T-helper 2 cell (primary cell): ENCODE data around the gene PHYHIPL.

ENCODE experiments used
- DNase-seq, 5 experiments: peaks; one replicate each; pipeline versions ENCODE4 v3.0.0 to v3.0.0-alpha.2; 2012 to 2022

The PHYHIPL gene

DNA sequence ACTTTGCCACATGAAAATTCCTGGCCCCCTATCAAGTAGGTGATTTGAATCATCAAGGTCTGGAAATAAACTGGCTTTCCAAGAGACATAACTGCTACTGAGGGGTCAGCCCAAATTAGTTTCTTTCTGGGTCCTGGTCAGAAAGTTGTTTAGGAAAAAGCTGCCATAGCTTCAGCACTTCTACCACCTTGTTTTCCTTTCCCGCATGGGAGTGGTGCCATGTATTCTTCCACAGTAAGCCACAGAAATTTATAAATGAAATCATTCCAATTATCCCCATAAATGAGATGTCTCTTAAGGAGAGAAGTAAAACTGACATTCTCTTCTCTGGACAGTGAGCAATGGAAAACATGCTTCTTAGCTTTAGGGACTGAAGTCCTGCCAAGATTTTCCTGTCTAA, 80.8 kb downstream of the PHYHIPL start:
- no peak for DNase-seq

GRCh38 chr10:59258890-59259289, 82.4 kb downstream of the PHYHIPL start:
- DNase-seq, result no peak

DNA sequence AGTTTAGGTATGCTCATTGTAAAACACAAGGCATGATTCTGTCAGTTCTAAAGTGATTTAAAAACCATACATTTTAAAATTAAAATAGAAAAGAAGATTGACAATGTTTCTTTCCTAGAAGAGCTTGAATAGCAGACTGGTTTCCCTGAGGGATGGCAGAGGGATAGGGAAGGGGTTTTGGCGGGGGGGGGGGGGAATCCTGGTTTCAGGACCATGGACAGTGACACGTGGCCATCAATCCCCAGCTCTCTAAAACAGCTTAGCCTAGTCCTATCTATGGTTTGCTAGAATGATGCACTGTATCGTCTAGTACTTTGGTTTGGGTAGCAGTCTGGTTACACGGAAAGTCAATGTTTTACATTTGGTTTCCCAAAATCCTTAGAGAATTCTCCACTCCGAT, 88.7 kb downstream of the PHYHIPL start:
- no peak for DNase-seq

GRCh38 chr10:59266321-59266720, 89.9 kb downstream of the PHYHIPL start:
- DNase-seq, result no peak

DNA sequence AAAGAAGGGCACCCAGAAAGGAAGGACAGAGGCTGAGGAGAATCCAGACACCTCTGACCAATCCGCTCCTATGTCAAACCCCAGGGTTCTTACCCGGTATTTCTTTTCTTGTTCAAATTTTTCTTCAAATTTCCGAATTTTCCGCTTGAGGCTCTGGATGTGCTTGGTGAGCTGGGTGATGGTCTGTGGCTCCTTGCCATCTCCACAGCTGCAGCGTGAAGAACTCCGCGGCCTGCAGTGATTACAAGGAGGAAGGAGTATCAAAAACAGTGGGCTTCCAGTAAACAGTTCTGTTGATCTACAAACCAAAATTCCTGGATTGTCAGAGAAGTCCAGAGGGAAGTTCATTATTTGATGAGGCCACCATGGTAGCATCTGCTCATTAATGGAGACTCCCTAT, 92.0 kb downstream of the PHYHIPL start:
- DNase-seq, result no peak

DNA sequence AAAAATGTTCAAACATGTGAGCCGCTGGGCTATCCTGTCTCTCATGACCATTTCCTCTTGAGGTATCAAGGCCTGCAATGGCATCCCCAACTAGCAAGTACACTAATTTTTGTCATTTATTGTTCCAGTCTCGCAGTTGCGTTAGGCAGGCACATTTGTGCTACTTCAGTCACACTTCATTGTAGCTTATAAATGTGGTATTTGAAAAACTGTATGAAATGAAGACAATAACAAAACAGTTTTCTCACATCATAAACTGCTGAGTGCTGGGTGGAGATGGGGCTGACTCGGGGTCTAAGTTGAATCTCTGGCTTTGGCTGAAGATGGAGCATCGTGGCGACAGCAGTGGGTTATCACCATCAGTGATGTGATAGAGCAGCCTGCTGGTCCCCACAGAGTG, 93.2 kb downstream of the PHYHIPL start:
- DNase-seq, result no peak

DNA sequence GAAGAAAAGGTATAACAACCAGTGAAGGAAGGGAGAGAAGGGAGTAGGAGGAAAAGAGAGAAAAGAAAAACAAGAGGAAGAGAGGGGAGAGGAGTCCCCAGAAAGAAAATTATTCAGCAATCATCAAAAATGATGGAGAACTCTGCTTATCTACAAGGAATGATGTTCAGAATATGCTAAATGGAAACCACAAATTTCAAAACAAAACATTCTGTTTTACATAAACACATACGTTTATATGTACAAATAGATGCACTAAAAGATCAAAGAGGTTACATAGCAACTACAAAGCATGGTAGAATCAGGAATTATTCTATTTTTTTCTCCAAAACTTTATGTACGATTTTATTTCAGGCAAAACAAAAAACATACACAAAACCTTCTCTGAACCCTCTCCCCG, 94.0 kb downstream of the PHYHIPL start:
- DNase-seq, result no peak

- no peak for DNase-seq
These were observed 94.7 kb downstream of the PHYHIPL start for GRCh38 chr10:59271160-59271559.

DNA sequence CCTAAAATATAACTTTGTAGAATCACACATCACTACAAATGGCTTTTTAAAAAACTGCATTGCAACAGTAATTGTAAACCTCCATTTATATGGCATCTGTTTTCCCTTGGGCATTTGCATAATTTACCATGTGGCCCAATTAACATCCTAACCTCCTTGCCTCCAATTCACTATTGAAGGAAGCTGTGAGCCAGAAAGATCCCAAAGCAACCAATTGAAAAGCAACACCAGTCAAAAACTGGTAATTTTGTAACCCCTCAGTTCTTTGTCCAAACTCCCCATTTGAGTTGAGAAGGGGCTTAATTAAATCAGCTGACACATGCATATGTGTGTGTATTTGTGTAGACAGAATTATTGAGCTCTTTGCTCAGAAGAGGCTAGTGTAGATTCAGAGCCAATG, 95.6 kb downstream of the PHYHIPL start:
- no peak for DNase-seq

- DNase-seq, result no peak
These were observed 97.0 kb downstream of the PHYHIPL start for GRCh38 chr10:59273445-59273844.

DNA sequence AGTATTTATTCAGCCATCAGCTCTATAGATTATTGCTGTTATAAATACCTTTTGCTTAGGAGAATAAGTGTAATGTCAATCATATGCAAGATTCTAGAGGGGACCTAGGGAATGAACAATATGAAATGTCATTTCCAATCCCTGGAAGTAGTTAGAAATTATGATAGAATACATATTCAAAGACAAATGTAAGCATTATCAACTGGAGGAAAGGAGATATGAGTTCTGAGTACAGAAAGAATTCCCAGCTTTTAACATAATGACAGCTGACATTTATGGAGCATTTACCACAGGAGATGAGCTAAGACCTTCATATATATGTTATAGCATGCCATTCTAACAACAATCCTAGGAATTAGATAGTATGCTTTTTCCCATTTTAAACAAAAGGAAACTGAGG, 99.7 kb downstream of the PHYHIPL start:
- no peak for DNase-seq

DNA sequence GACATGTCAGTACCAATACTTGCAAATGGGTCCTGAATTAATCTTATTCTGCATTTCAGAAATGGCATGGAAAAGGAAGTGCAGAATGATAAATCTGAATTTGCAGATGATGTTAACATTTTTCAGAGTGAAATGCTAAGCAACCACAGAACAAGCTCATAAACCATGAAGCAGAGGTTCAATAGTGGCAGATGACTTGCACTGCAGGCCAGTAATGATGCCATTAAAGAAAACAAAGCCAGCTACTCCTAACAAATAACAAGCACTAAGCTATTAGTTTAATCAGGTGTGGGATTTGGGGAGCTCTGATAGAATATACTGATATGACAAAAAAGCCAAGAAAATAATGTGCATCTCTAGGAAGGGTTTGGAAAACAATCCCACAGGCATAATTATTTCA, 100.5 kb downstream of the PHYHIPL start:
- no peak for DNase-seq

GRCh38 chr10:59279476-59279875, 103.0 kb downstream of the PHYHIPL start:
- DNase-seq, result no peak

DNA sequence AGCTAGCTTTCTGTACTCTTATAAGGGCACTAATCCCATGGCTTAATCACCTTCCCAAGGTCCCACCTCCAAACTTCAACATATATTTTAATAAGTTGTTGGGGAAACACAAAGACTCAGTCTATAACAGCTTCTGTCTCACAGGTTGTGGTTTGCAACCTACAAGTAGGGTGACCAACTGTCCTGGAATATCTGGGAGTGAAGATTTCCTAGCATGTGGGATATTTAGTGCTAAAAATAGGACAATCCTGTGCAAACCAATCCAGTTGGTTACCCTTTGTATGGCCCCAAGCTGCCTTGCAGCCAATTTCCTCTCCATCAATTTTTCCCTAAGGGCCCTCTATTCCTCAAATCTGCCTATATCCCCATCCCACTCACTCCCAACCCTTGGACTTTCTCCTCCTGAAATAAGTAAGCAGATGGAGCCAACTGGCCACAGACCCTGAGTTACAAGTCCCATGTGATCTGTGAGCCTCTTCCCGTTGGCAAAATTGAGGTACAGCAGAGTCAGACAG, 103.6 kb downstream of the PHYHIPL start:
- no peak for DNase-seq

- no peak for DNase-seq
These were observed 105.4 kb downstream of the PHYHIPL start for GRCh38 chr10:59281861-59282260.

- no peak for DNase-seq
These were observed 107.1 kb downstream of the PHYHIPL start for GRCh38 chr10:59283456-59284091.

GRCh38 chr10:59284118-59284975, 107.9 kb downstream of the PHYHIPL start:
- DNase-seq, result no peak

DNA sequence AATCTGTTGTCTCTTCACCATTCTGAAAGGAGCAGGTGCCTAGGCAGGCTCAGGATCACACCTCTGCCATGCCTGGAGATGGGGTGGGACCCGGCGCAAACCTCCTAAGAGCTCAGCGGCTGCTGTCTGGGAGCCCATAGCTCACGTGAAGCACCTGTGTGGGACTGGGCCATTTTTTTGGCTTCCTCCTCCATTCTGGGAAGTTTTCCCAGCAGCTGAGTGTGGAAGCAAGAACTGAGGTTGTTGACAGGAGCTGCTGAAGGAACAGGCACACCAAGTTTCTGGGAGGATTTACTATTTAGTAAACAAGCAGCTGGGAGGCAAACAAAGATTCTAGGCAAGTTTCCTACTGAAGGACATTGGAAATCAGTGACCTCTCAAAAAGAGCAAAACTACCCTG, 108.6 kb downstream of the PHYHIPL start:
- DNase-seq, result no peak

- DNase-seq, result no peak
These were observed 109.4 kb downstream of the PHYHIPL start for GRCh38 chr10:59285848-59286247.

DNA sequence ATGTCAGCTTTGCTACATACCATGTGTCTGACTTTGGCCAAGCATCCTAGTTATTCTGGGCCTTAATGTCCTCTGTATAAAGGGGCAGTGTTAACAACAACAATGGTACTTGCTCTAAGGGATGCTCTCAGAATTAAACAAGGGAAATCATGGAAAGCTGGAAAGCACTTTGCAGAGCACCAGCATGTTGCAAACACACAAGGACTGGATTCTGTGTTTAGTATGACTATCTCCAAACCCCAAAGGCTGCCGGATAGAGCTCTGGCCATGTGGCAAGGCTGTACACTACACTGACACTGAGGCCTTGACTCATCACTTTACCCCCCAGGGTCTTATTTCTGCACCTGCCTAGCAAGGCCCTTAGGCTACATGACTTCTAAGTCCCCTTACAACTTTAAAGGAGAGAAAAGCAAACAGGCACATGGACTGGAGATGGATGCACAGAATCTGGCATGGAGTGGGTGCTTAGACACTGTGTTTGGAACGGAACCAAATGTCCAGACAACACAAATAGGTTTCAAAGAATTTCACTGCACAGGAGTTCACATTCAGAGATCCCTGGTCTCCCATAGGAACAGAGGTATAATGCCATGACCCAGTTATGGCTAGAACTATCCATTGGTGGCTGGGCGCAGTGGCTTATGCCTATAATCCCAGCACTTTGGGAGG, 111.3 kb downstream of the PHYHIPL start:
- no peak for DNase-seq

GRCh38 chr10:59289853-59290252, 113.4 kb downstream of the PHYHIPL start:
- no peak for DNase-seq

GRCh38 chr10:59290448-59290847, 114.0 kb downstream of the PHYHIPL start:
- DNase-seq, result no peak
